HG03159 (cell line): ENCODE data around the gene DUSP6.
"Not testable (repeated sequence)": the region's sequence is repeated elsewhere in the genome, so short reads cannot be mapped to it uniquely, and the experiment has no call there.

ENCODE experiments used
- ATAC-seq: cut with Tn5 transposase; IDR thresholded peaks from one replicate; pipeline ENCODE4 v1.9.1; 2021; ENCODE audit warnings: mild to moderate bottlenecking, moderate library complexity; ENCODE audit not compliant: unreplicated experiment

DUSP6 gene

GRCh38 chr12:89352242-89352491 lies 134 bp downstream of the DUSP6 start:
- ATAC-seq, result no peak

GRCh38 chr12:89351489-89352241 lies 636 bp downstream of the DUSP6 start:
- ATAC-seq, result no peak

- no peak for ATAC-seq
Measured at GRCh38 chr12:89350630-89351488, 1.4 kb downstream of the DUSP6 start.

GRCh38 chr12:89350260-89350629 lies 2.1 kb downstream of the DUSP6 start:
- ATAC-seq, result no peak

GRCh38 chr12:89349814-89350213 lies 2.5 kb downstream of the DUSP6 start:
- no peak for ATAC-seq

GRCh38 chr12:89348894-89349699 lies 3.2 kb downstream of the DUSP6 start:
- ATAC-seq, result no peak

GRCh38 chr12:89347325-89347829 lies 4.9 kb downstream of the DUSP6 start:
- ATAC-seq, result no peak

GRCh38 chr12:89346741-89347324 lies 5.5 kb downstream of the DUSP6 start:
- peak; percentile 4 for ATAC-seq

- peak; percentile 97 for ATAC-seq
Measured at GRCh38 chr12:89345830-89346740, 6.2 kb downstream of the DUSP6 start.

GRCh38 chr12:89345376-89345775 lies 6.9 kb downstream of the DUSP6 start:
- no peak for ATAC-seq

- no peak for ATAC-seq
Measured at GRCh38 chr12:89344862-89345202, 7.5 kb downstream of the DUSP6 start.

GRCh38 chr12:89344043-89344861 lies 8.0 kb downstream of the DUSP6 start:
- ATAC-seq, result no peak

- ATAC-seq, result no peak
Measured at GRCh38 chr12:89343127-89343526, 9.2 kb downstream of the DUSP6 start.

GRCh38 chr12:89340861-89341260 lies 11.4 kb downstream of the DUSP6 start:
- ATAC-seq, result no peak

GRCh38 chr12:89339526-89339925 lies 12.8 kb downstream of the DUSP6 start:
- no peak for ATAC-seq

GRCh38 chr12:89337136-89337535 lies 15.2 kb downstream of the DUSP6 start:
- not testable (repeated sequence) for ATAC-seq

- ATAC-seq, result no peak
Measured at GRCh38 chr12:89335452-89336244, 16.7 kb downstream of the DUSP6 start.

GRCh38 chr12:89334548-89335169 lies 17.6 kb downstream of the DUSP6 start:
- no peak for ATAC-seq
